RWPE1 (cell line): Measurements from ENCODE around the gene SUGCT.

Experiments
- CTCF ChIA-PET: fragments of 350-600 bp; sonication (Branson Sonifier 250); formaldehyde crosslinking; extraction: SDS; loops from one replicate; lab custom pipeline; 2021; lab: Yijun Ruan, JAX
- POLR2A ChIA-PET: fragments of 400-600 bp; formaldehyde crosslinking; extraction: SDS; loops from one replicate; lab custom pipeline; 2020; ENCODE audit warnings: antibody characterized with exemption; ENCODE audit not compliant: low non-redundant PET; lab: Yijun Ruan, JAX
- DNase-seq: peaks from one replicate; pipeline ENCODE4 v3.0.0; 2012; ENCODE audit warnings: low spot score
- H3K27ac ChIP-seq: fragments of 450-650 bp; 2 replicates; pipeline ENCODE4 v1.5.1; 2017
- CTCF ChIP-seq: fragments of 450-650 bp; conservative IDR thresholded peaks from 2 replicates; pipeline ENCODE4 v1.5.1; 2017; ENCODE audit warnings: low read depth, mild to moderate bottlenecking

Gene SUGCT

GRCh38 chr7:40826411-40827221 is 691.8 kb downstream of the SUGCT start:
- no peak overlapping the region for H3K27ac ChIP-seq
- ChIA-PET CTCF (interaction anchor here (0.6 to 0.7 kb wide), 2 partner anchors 165 to 621 kb away, joined by 3 read pairs; no protein-coding TSS in a partner anchor), POLR2A (no interaction called here)
- DNase-seq, result no peak
- no peak for TF ChIP-seq CTCF

- TF ChIP-seq CTCF, result no peak
- peak overlapping the region; percentile 18; the same call in 1 of the 2 replicates for H3K27ac ChIP-seq
- CTCF ChIA-PET, result interaction anchor here (0.6 to 0.7 kb wide), 2 partner anchors 178 to 1091 kb away, joined by 3 to 5 read pairs; no protein-coding TSS in a partner anchor
- POLR2A ChIA-PET, result no interaction called here
- peak; percentile 13 for DNase-seq
Observed at GRCh38 chr7:40827222-40828085, 692.6 kb downstream of the SUGCT start.

- no peak for TF ChIP-seq CTCF
- ChIA-PET POLR2A (no interaction called here), CTCF (no interaction called here)
- no peak for DNase-seq
- H3K27ac ChIP-seq, result no peak overlapping the region
Observed at GRCh38 chr7:40828686-40829600, 694.1 kb downstream of the SUGCT start.

DNA sequence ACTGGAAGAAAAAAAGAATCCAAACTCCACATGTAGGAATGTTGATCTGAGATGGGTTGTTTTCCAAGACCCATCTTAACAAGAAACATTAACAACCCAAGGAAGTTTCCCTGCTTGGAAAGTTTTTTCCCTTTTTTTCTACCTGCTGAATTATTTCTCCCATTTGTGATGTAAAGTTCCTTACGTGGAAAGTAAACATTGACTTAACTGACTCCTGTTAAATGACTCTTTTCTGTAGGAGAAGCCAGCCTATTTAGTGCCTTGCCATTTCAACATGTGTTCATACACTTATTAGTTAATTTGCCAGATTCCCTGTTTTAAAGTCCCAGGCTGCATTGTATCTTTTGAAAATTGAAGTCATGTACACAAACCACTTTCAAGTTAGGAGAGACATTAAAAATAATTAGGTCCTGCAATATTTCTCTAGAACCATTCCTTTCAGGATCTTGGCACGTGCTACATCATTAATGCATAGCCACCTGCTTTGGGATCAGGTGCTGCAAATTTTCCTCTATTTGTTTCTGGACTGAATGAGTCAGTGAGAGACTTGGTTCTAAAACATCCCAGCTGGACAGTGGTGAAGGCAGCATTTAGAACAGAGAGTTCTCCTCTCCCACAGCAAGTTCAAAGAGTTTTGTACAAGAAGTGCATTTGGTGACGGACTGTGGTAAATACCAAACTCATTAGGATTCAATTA is 698.5 kb downstream of the SUGCT start:
- CTCF ChIA-PET, result interaction anchor here (0.7 kb wide), 1 partner anchor 63 kb away, joined by 4 read pairs; no protein-coding TSS in a partner anchor
- no peak for TF ChIP-seq CTCF
- POLR2A ChIA-PET, result no interaction called here
- DNase-seq, result no peak
- no peak overlapping the region for H3K27ac ChIP-seq

DNA sequence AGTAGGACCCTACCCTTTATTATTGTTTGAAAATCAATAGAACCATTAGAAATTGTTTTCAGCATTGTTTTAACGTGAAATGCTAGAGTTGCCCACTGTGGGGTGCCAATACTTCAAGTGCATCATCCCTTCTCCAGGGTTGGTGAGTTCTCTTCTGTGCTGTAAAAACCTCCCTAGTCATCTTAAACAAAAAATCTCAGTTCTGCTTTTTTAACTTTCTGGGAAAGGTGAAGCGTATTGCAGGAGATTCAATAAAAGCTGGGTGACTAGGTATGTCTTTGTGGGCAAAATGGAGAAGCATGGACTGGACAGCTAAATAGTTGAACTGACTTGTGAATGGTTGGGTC is 699.1 kb downstream of the SUGCT start:
- TF ChIP-seq CTCF, result no peak
- POLR2A ChIA-PET, result no interaction called here
- H3K27ac ChIP-seq, result no peak overlapping the region
- DNase-seq, result peak; percentile 13
- CTCF ChIA-PET, result interaction anchor here (0.7 to 1.8 kb wide), 2 partner anchors 64 to 871 kb away, joined by 4 to 6 read pairs; no protein-coding TSS in a partner anchor
